Mesendoderm (in vitro differentiated cells): ENCODE measurements around the gene C2. TPM values are rescaled to one million over a fixed set of nuclear protein-coding genes. Genes with fewer than 3 reads are reported as not detected.

ENCODE experiments used
- small RNA-seq: library from polyadenylated mRNA; stranded (forward); fragments of <200 nt; extraction: miRNeasy Mini kit (QIAGEN cat#:217004); gene quantifications from one replicate; pipeline ENCODE3, GENCODE V24; 2013; ENCODE audit not compliant: insufficient read depth

Gene C2

Small RNA genes lying within 50 kb of the gene (small RNA-seq; reads per million reads assigned to genes)
- gene AL645922.1, result not detected
